Epithelial cell of esophagus (primary cell): ENCODE data around the gene LRMDA.

Experiments used
- DNase-seq: peaks from one replicate; pipeline ENCODE4 v3.0.0; 2010; ENCODE audit warnings: low read depth
- H3K4me3 ChIP-seq: 2 replicates; pipeline ENCODE4 v1.5.1; 2011; ENCODE audit warnings: mild to moderate bottlenecking, low read length, control low read depth
- CTCF ChIP-seq: IDR thresholded peaks from 2 replicates; pipeline ENCODE4 v1.5.1; 2011; ENCODE audit warnings: low read depth, mild to moderate bottlenecking, low read length, control low read depth, inconsistent platforms; ENCODE audit not compliant: insufficient read depth; ENCODE audit errors: missing control alignments

Gene LRMDA

GRCh38 chr10:75556320-75556719 lies 124.9 kb downstream of the LRMDA start:
- DNase-seq = peak; percentile 76
- no peak for TF ChIP-seq CTCF
- no peak overlapping the region for H3K4me3 ChIP-seq

GRCh38 chr10:75565286-75566251 lies 134.1 kb downstream of the LRMDA start:
- TF ChIP-seq CTCF = no peak

GRCh38 chr10:75568450-75569130 lies 137.2 kb downstream of the LRMDA start:
- H3K4me3 ChIP-seq = no peak overlapping the region
- peak; percentile 36 for DNase-seq
- no peak for TF ChIP-seq CTCF

More at GRCh38 chr10:75565286-75566251, 134.1 kb downstream of the LRMDA start:
- H3K4me3 ChIP-seq = no peak overlapping the region
- DNase-seq = no peak

DNA sequence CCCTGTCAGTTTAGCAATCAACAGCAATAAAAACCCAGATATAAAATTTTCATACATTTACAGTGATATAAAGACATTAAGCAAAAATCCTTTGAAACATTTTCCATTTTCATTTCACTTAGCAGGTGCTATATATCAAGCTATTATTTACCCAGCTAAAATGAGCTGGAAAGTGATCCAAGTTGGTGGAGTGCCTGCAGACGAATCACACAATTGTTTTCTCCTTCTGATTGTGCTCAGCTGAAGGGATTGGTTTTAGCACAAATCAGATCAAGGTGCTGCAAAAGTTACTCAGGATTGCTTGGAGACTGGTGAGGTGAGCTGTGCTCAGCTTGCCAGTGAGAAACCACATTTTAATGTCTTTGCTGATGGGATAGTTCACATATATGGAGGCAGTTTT lies 138.1 kb downstream of the LRMDA start:
- DNase-seq = no peak
- no peak overlapping the region for H3K4me3 ChIP-seq
- TF ChIP-seq CTCF = no peak

DNA sequence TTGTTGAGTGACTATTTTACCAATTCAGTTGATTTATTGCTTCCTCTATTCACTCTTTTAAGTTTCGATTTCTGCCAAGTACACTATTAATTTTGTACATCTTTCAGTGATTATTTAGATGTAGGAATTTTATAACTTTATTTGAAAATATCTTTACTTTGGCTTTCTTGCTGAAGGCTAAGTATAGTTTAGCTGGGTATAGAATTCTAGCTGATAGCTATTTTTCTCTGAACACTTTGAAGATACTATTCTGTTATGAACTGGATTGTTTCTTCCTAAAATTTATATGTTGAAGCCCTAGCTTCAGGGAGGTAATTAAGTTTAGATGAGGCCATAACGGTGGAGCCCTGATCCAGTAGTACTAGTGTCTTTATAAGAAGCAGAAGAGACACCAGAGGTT lies 141.1 kb downstream of the LRMDA start:
- no peak overlapping the region for H3K4me3 ChIP-seq
- no peak for TF ChIP-seq CTCF
- DNase-seq = no peak

- no peak for TF ChIP-seq CTCF
- no peak overlapping the region for H3K4me3 ChIP-seq
- DNase-seq = no peak
Measured at GRCh38 chr10:75575940-75576339, 144.5 kb downstream of the LRMDA start.
